Neural progenitor cell (in vitro differentiated cells): ENCODE data around the gene LANCL1. TPM values are rescaled to one million over a fixed set of nuclear protein-coding genes. Genes with fewer than 3 reads are reported as not detected.

Experiments
- DNase-seq: peaks from one replicate; pipeline ENCODE4 v3.0.0-alpha.2; 2016; ENCODE audit warnings: low spot score
- H2AFZ ChIP-seq: fragments of 200-600 bp; sonication (generic); replicated peaks from 2 replicates; pipeline ENCODE4 v1.6.1; 2016; ENCODE audit warnings: antibody characterized with exemption
- H3F3A ChIP-seq: fragments of 200-600 bp; sonication (generic); 2 replicates; pipeline ENCODE4 v1.6.1; 2016; ENCODE audit warnings: antibody characterized with exemption, low read depth
- H3K27ac ChIP-seq: fragments of 200-600 bp; sonication (generic); 2 replicates; pipeline ENCODE4 v1.5.1; 2016; ENCODE audit warnings: mild to moderate bottlenecking
- H3K27me3 ChIP-seq: fragments of 200-600 bp; sonication (generic); 2 replicates; pipeline ENCODE4 v1.6.1; 2016; ENCODE audit warnings: mild to moderate bottlenecking, moderate library complexity
- H3K36me3 ChIP-seq: fragments of 200-600 bp; sonication (generic); 2 replicates; pipeline ENCODE4 v1.5.1; 2016
- H3K4me1 ChIP-seq: fragments of 200-600 bp; sonication (generic); 2 replicates; pipeline ENCODE4 v1.6.1; 2016; ENCODE audit warnings: mixed run types
- H3K4me2 ChIP-seq: fragments of 200-600 bp; sonication (generic); 2 replicates; pipeline ENCODE4 v1.6.1; 2016
- H3K4me3 ChIP-seq: fragments of 200-600 bp; sonication (generic); 2 replicates; pipeline ENCODE4 v1.5.1; 2016
- H3K79me2 ChIP-seq: fragments of 200-600 bp; sonication (generic); 2 replicates; pipeline ENCODE4 v1.6.1; 2016; ENCODE audit warnings: low read depth
- H3K9ac ChIP-seq: fragments of 200-600 bp; sonication (generic); 2 replicates; pipeline ENCODE4 v1.6.1; 2016
- H3K9me3 ChIP-seq: fragments of 200-600 bp; sonication (generic); 2 replicates; pipeline ENCODE4 v1.5.1; 2016; ENCODE audit warnings: low read depth
- H4K20me1 ChIP-seq: fragments of 200-600 bp; sonication (generic); 2 replicates; pipeline ENCODE4 v1.6.1; 2016; ENCODE audit warnings: low read depth
- H3K27ac Mint-ChIP-seq: 3 replicates; pipeline ENCODE4 v1.8.0; 2021; ENCODE audit warnings: mixed read lengths
- H3K27me3 Mint-ChIP-seq: 2 replicates; pipeline ENCODE4 v1.8.0; 2022; ENCODE audit warnings: low read depth, mild to moderate bottlenecking, inconsistent platforms, moderate library complexity, mixed read lengths; ENCODE audit not compliant: insufficient read depth
- H3K36me3 Mint-ChIP-seq: 3 replicates; pipeline ENCODE4 v1.8.0; 2021; ENCODE audit warnings: mixed read lengths
- H3K4me1 Mint-ChIP-seq: 3 replicates; pipeline ENCODE4 v1.8.0; 2021; ENCODE audit warnings: mixed read lengths
- H3K4me3 Mint-ChIP-seq: 3 replicates; pipeline ENCODE4 v1.8.0; 2021; ENCODE audit warnings: mild to moderate bottlenecking, moderate library complexity, mixed read lengths
- H3K9me3 Mint-ChIP-seq: 3 replicates; pipeline ENCODE4 v1.8.0; 2020; ENCODE audit warnings: mixed read lengths
- CTCF ChIP-seq: fragments of 200-600 bp; sonication (generic); IDR thresholded peaks from 2 replicates; pipeline ENCODE4 v1.5.1; 2017; ENCODE audit warnings: antibody characterized with exemption, mild to moderate bottlenecking
- EZH2 ChIP-seq: fragments of 200-600 bp; sonication (generic); IDR thresholded peaks from 2 replicates; pipeline ENCODE4 v1.6.1; 2017; ENCODE audit warnings: antibody characterized with exemption, mild to moderate bottlenecking, moderate library complexity
- EZH2phosphoT487 ChIP-seq: fragments of 200-600 bp; sonication (generic); IDR thresholded peaks from 2 replicates; pipeline ENCODE4 v1.6.1; 2017; ENCODE audit warnings: antibody characterized with exemption
- total RNA-seq: library from RNA; depleted of rRNA; stranded (reverse); fragments of >200 nt; gene quantifications from 2 replicates; pipeline ENCODE4 v1.2.3, GENCODE V29; 2015; ENCODE audit warnings: low replicate concordance

LANCL1 gene
- total RNA-seq, 1 donor from 2014 or later = 122 TPM

- no peaks in the 10 kb centered on the region for H3K27me3 ChIP-seq
These were observed 45.8 kb upstream of the LANCL1 start for GRCh38 chr2:210522399-210522798.

GRCh38 chr2:210519594-210519993 lies 43.0 kb upstream of the LANCL1 start:
- H3K27ac Mint-ChIP-seq = no peak overlapping the region
- H3K4me3 Mint-ChIP-seq = no peak overlapping the region
- peaks cover 5% of the 10 kb centered on the region for H3K36me3 Mint-ChIP-seq
- peaks cover 13% of the 10 kb centered on the region for H3K9me3 Mint-ChIP-seq
- TF ChIP-seq CTCF = no peak
- no peak for TF ChIP-seq EZH2phosphoT487
- no peak for TF ChIP-seq EZH2
- Histone ChIP-seq H3K36me3 (no peaks in the 10 kb centered on the region), H3K79me2 (no peaks in the 10 kb centered on the region), H3K4me1 (no peaks in the 10 kb centered on the region), H3K4me3 (no peak overlapping the region), H3K9ac (no peak overlapping the region), H3F3A (no peaks in the 10 kb centered on the region), H2AFZ (no peak overlapping the region), H4K20me1 (no peaks in the 10 kb centered on the region), H3K9me3 (no peaks in the 10 kb centered on the region), H3K4me2 (no peak overlapping the region), H3K27ac (no peak overlapping the region), H3K27me3 (no peaks in the 10 kb centered on the region)
- no peaks in the 10 kb centered on the region for H3K4me1 Mint-ChIP-seq
- no peak for DNase-seq
- no peaks in the 10 kb centered on the region for H3K27me3 Mint-ChIP-seq

More at GRCh38 chr2:210522399-210522798, 45.8 kb upstream of the LANCL1 start:
- H4K20me1 ChIP-seq = no peaks in the 10 kb centered on the region
- Mint-ChIP-seq H3K9me3 (no peaks in the 10 kb centered on the region), H3K4me1 (peaks cover 5% of the 10 kb centered on the region), H3K4me3 (no peak overlapping the region), H3K27ac (no peak overlapping the region), H3K36me3 (peaks cover 2% of the 10 kb centered on the region), H3K27me3 (no peaks in the 10 kb centered on the region)
- no peak overlapping the region for H2AFZ ChIP-seq
- H3K4me1 ChIP-seq = no peaks in the 10 kb centered on the region
- no peaks in the 10 kb centered on the region for H3F3A ChIP-seq
- H3K9ac ChIP-seq = no peak overlapping the region
- H3K4me3 ChIP-seq = no peak overlapping the region
- H3K79me2 ChIP-seq = no peaks in the 10 kb centered on the region
- H3K36me3 ChIP-seq = no peaks in the 10 kb centered on the region
- no peak overlapping the region for H3K27ac ChIP-seq
- no peak overlapping the region for H3K4me2 ChIP-seq
- H3K9me3 ChIP-seq = no peaks in the 10 kb centered on the region
- no peak for TF ChIP-seq EZH2
- TF ChIP-seq EZH2phosphoT487 = no peak
- no peak for TF ChIP-seq CTCF
- no peak for DNase-seq

- H3K4me2 ChIP-seq = no peak overlapping the region
- no peak overlapping the region for H2AFZ ChIP-seq
- H3K36me3 ChIP-seq = no peaks in the 10 kb centered on the region
- no peaks in the 10 kb centered on the region for H3K79me2 ChIP-seq
- H3F3A ChIP-seq = no peaks in the 10 kb centered on the region
- H3K9me3 ChIP-seq = no peaks in the 10 kb centered on the region
- no peak for DNase-seq
- Mint-ChIP-seq H3K9me3 (peaks cover 24% of the 10 kb centered on the region), H3K27ac (no peak overlapping the region), H3K4me1 (no peaks in the 10 kb centered on the region), H3K4me3 (no peak overlapping the region), H3K36me3 (peaks cover 3% of the 10 kb centered on the region), H3K27me3 (no peaks in the 10 kb centered on the region)
- no peaks in the 10 kb centered on the region for H3K27me3 ChIP-seq
- H3K4me1 ChIP-seq = no peaks in the 10 kb centered on the region
- no peak for TF ChIP-seq EZH2phosphoT487
- TF ChIP-seq EZH2 = no peak
- no peak for TF ChIP-seq CTCF
- H4K20me1 ChIP-seq = no peaks in the 10 kb centered on the region
- H3K9ac ChIP-seq = no peak overlapping the region
- no peak overlapping the region for H3K27ac ChIP-seq
- H3K4me3 ChIP-seq = no peak overlapping the region
These were observed 40.7 kb upstream of the LANCL1 start for GRCh38 chr2:210517264-210517663.

GRCh38 chr2:210515911-210516310 lies 39.4 kb upstream of the LANCL1 start:
- no peak overlapping the region for H3K4me2 ChIP-seq
- Mint-ChIP-seq H3K27ac (no peak overlapping the region), H3K9me3 (peaks cover 24% of the 10 kb centered on the region), H3K4me3 (no peak overlapping the region), H3K4me1 (no peaks in the 10 kb centered on the region), H3K36me3 (peaks cover 3% of the 10 kb centered on the region), H3K27me3 (no peaks in the 10 kb centered on the region)
- TF ChIP-seq EZH2phosphoT487 = no peak
- no peak for TF ChIP-seq CTCF
- TF ChIP-seq EZH2 = no peak
- no peak overlapping the region for H3K9ac ChIP-seq
- no peaks in the 10 kb centered on the region for H3K9me3 ChIP-seq
- H3K36me3 ChIP-seq = no peaks in the 10 kb centered on the region
- no peaks in the 10 kb centered on the region for H3K4me1 ChIP-seq
- no peaks in the 10 kb centered on the region for H3K79me2 ChIP-seq
- no peaks in the 10 kb centered on the region for H4K20me1 ChIP-seq
- no peaks in the 10 kb centered on the region for H3K27me3 ChIP-seq
- no peak overlapping the region for H3K27ac ChIP-seq
- H2AFZ ChIP-seq = no peak overlapping the region
- no peaks in the 10 kb centered on the region for H3F3A ChIP-seq
- DNase-seq = no peak
- H3K4me3 ChIP-seq = no peak overlapping the region
